NCI-H146 treated with DMSO at 0.1 percent for 48 hours (cell line): ENCODE measurements around the gene FBLN2.

Source experiments
- DNase-seq: peaks from one replicate; lab custom pipeline; 2025; ENCODE audit not compliant: unreplicated experiment; lab: John Stamatoyannopoulos, UW

The FBLN2 gene

DNA sequence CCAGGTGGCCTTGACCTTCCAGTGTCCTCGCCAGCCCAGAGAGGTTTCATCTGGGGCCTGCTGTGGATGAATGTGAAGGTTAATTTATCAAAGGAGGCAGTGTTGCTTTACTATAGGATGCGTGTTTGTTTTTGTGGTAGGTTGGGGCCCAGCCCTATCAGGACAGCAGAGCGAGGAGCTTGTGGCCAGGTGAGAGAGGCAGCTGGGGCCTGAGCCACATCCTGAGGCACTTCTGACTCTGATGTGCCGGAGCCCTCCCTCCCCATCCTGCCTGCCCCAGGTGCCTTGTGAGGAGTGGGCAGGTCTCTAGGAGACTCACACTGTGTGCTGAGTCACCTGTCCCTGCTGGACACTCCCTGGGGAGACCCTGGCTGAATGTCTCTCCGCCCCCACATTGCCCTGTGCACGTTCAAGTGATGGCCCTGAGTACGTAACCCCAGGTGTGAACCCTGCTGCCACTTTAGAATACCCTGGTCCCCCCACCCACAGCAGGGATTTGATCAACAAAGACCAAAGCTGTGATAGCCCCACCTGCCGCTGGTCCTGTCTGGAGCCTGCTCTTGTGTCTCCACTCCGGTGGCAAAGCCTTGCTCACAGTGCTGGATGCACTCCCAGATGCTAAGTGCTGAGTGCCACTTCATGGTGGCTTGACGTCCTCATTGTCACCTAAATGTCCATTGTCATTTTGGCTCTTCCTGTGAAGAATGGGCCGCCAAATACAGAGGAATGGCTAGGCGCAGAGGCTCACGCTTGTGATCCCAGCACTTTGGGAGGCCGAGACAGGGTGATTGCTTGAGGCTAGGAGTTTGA is 16.0 kb downstream of the FBLN2 start:
- DNase-seq, result no peak

- DNase-seq, result no peak
Measured at GRCh38 chr3:13565581-13566452, 16.9 kb downstream of the FBLN2 start.

- DNase-seq, result no peak
Measured at GRCh38 chr3:13566453-13566748, 17.5 kb downstream of the FBLN2 start.

DNA sequence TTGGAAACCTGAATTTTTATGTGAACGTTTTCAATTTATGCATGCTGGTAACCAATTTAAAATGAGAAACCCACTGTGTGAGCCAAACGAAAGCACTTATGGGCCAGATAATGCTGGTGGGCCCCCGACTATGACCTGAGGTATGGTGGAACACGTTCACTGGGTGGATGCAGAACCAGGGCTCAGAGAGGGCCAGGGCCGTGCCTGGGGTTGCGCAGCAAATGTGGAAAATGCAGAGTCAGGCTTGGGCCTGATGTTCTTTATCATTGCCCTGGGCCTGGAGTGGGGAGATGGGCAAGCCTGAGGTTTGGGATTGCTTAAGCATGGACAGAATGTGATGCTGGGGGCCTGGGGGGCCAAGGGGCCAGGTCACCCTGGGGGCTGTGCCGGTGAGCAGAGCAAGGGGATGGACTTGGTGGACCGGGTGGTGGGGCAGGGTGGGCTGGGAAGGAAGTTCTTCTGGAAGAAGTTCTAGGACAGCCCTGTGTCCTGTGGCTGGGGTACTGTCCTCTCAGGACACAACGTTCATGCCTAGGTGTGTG is 17.9 kb downstream of the FBLN2 start:
- DNase-seq, result no peak

DNA sequence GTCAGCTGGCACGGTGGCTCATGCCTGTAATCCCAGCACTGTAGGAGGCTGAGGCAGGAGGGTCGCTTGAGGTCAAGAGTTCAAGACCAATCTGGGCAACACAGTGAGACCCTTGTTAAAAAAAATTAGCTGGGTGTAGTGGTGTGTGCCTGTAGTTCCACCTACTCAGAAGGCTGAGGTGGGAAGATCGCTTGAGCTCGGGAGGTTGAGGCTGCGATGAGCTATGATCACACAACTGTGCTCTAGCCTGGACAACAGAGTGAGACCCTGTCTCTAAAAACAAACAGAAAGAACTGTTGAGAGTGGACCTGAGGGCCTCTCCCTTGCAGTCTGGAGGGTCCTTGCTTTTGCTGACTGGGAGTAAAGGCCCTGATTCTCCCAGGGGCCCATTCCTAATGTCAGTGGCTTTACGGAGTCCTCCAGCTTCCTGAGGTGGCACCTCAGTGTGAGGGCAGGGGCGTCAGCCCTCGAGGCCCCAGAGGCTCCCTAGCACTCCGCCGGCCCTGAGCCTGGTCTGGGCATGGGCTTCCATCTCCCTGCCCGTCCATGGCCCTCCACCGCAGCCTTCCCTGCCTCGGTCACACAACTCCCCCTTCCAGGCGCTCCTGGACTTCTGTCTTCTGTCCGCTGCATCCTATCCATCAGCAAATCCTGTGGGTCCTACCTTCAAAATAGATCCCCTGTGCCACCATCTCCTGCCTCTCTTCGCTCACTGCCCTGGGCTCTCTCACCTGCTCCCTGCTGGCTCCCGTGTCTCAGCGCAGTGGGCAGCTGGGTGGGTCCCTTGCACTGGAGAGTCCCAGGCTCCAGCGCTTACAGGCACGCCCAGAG is 19.0 kb downstream of the FBLN2 start:
- DNase-seq, result no peak

- no peak for DNase-seq
Measured at GRCh38 chr3:13568515-13569028, 19.6 kb downstream of the FBLN2 start.

DNA sequence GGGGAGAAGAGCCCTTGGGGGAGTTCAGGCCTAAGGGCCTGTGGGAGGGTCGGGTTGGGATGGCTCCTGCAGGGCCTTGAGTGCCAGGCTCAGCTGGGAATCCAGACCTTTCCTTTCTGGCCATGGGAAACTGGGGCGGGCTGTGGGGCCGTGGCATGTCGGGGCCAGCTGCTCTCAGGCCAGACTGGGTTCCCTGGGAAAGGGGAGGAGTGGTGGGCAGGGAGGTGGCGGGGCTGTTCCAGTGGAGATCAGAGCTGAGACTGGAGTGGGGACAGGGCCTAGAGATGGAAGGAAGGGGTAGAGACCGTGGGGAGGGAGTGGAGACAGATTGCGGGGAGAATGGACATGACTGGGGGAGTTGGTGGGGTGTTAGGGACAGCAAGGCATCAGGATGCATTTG is 20.3 kb downstream of the FBLN2 start:
- DNase-seq, result no peak

DNA sequence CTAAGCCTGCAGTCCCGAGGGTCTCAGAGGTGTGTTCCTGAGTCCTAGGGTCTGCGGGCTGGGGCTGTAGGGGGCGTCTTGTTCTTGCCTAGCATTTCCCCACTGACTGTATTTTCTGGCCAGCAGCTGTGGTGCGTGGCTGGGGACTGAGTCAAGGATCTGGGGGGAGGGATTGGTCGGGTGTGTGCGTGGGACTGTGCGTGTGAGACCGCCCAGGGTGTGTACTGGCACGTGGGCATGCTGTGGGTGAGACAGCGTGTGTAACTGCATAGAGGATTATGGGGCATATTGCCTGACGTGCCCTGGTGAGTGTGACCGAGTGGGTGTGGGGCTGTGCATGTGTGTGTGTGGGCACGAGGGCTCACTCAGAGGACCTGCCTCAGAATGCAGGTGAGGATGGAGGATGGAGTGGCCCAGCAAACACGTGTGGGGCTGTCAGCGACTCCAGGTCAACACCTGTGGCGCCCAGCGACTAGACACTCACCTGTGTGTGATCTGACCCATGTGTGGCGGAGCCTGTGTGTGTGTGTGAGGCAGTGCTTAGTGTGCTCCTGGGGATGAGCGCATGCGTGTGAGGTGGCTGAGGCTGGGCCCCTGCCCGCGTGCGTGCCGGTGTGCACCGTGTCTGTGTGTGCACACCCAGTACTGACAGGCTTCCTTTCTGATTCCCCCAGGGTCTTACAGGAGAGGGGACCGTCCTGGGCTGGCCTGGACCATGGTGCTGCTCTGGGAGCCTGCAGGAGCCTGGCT is 20.9 kb downstream of the FBLN2 start:
- DNase-seq, result no peak

GRCh38 chr3:13570391-13571194 is 21.7 kb downstream of the FBLN2 start:
- no peak for DNase-seq

- DNase-seq, result no peak
Measured at GRCh38 chr3:13571264-13571663, 22.3 kb downstream of the FBLN2 start.

GRCh38 chr3:13571831-13572750 is 23.2 kb downstream of the FBLN2 start:
- DNase-seq, result no peak

- DNase-seq, result no peak
Measured at GRCh38 chr3:13572926-13573623, 24.1 kb downstream of the FBLN2 start.

GRCh38 chr3:13574083-13574797 is 25.3 kb downstream of the FBLN2 start:
- no peak for DNase-seq

- no peak for DNase-seq
Measured at GRCh38 chr3:13574798-13575451, 26.0 kb downstream of the FBLN2 start.

- no peak for DNase-seq
Measured at GRCh38 chr3:13575459-13576061, 26.6 kb downstream of the FBLN2 start.
